NCI-H748 (cell line): Measurements from ENCODE around the gene CIDEA.

Experiments used
- DNase-seq: peaks from one replicate; lab custom pipeline; 2025; ENCODE audit not compliant: unreplicated experiment; lab: John Stamatoyannopoulos, UW

CIDEA gene

GRCh38 chr18:12315911-12316310, 61.8 kb downstream of the CIDEA start:
- DNase-seq = no peak

- DNase-seq = no peak
Observed at GRCh38 chr18:12317664-12318333, 63.6 kb downstream of the CIDEA start.

- no peak for DNase-seq
Observed at GRCh38 chr18:12318334-12318697, 64.2 kb downstream of the CIDEA start.

- no peak for DNase-seq
Observed at GRCh38 chr18:12318857-12319256, 64.7 kb downstream of the CIDEA start.

GRCh38 chr18:12321333-12321732, 67.2 kb downstream of the CIDEA start:
- no peak for DNase-seq

- no peak for DNase-seq
Observed at GRCh38 chr18:12324991-12325725, 71.0 kb downstream of the CIDEA start.

GRCh38 chr18:12325726-12326245, 71.6 kb downstream of the CIDEA start:
- no peak for DNase-seq

GRCh38 chr18:12326711-12327460, 72.7 kb downstream of the CIDEA start:
- no peak for DNase-seq
